Measurements from ENCODE around the gene B3GALT5. TPM values are rescaled to one million over a fixed set of nuclear protein-coding genes. Genes with fewer than 3 reads are reported as not detected.

Gene B3GALT5
- total RNA-seq, 4 donors from 2014 or later = 0.27 to 7.4 (median 4.3) TPM

DNA sequence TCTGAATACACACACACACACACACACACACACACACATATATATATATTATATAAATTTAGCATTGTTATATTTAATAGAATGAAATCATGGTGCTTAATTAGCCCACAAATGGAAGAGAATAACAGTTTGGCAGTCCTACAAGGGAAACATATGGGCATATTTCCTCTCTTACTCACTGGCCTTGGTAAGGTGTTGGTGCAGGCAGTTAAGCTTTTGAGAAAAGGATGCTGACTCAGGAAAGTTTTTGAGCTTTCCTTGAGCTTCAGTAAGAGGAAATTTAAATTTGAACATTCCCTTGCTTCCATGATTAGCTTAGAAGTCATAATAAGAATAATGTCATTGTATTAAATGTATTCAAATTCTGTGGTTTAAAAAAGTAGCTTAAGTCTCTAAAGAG lies 37.0 kb upstream of the B3GALT5 start:
- Histone ChIP-seq H3K9me3 (no peaks in the 10 kb centered on the region), H3K27me3 (no peaks in the 10 kb centered on the region), H3K4me1 (no peaks in the 10 kb centered on the region), H3K36me3 (no peaks in the 10 kb centered on the region), H3K4me3 (replicated peaks in 1 of 3) (no peak overlapping the region), H3K27ac (no peak overlapping the region)
- no peak for DNase-seq
- TF ChIP-seq, protein P1, sequence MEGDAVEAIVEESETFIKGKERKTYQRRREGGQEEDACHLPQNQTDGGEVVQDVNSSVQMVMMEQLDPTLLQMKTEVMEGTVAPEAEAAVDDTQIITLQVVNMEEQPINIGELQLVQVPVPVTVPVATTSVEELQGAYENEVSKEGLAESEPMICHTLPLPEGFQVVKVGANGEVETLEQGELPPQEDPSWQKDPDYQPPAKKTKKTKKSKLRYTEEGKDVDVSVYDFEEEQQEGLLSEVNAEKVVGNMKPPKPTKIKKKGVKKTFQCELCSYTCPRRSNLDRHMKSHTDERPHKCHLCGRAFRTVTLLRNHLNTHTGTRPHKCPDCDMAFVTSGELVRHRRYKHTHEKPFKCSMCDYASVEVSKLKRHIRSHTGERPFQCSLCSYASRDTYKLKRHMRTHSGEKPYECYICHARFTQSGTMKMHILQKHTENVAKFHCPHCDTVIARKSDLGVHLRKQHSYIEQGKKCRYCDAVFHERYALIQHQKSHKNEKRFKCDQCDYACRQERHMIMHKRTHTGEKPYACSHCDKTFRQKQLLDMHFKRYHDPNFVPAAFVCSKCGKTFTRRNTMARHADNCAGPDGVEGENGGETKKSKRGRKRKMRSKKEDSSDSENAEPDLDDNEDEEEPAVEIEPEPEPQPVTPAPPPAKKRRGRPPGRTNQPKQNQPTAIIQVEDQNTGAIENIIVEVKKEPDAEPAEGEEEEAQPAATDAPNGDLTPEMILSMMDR (IDR thresholded peaks at IDR 0.05) = no peak
- no peak for TF ChIP-seq POLR2A (IDR thresholded peaks at IDR 0.05)
- intact Hi-C loops (cut with DNase I) = no loop called here

GRCh38 chr21:39576518-39577128 lies 36.1 kb upstream of the B3GALT5 start:
- DNase-seq = no peak
- WGBS, 2 donors = 74 to 76% methylated on average over 2 to 3 of the region's 3 CpGs
- no peaks in the 10 kb centered on the region for H3K9me3 ChIP-seq
- H3K36me3 ChIP-seq = no peaks in the 10 kb centered on the region
- H3K27me3 ChIP-seq = no peaks in the 10 kb centered on the region
- TF ChIP-seq, protein P1 (IDR thresholded peaks at IDR 0.05) = no peak
- TF ChIP-seq POLR2A (IDR thresholded peaks at IDR 0.05) = no peak
- no peaks in the 10 kb centered on the region for H3K4me1 ChIP-seq
- no peak overlapping the region for H3K4me3 ChIP-seq (replicated peaks in 1 of 3)
- H3K27ac ChIP-seq = no peak overlapping the region
- intact Hi-C loops (cut with DNase I) = no loop called here

GRCh38 chr21:39579734-39580332 lies 32.9 kb upstream of the B3GALT5 start:
- TF ChIP-seq POLR2A (IDR thresholded peaks at IDR 0.05) = no peak
- no peaks in the 10 kb centered on the region for H3K36me3 ChIP-seq
- H3K9me3 ChIP-seq = no peaks in the 10 kb centered on the region
- no peaks in the 10 kb centered on the region for H3K4me1 ChIP-seq
- DNase-seq = no peak
- intact Hi-C loops (cut with DNase I) = no loop called here
- no peak overlapping the region for H3K4me3 ChIP-seq (replicated peaks in 1 of 3)
- WGBS, 2 donors = 87 to 89% methylated on average over 16 of the region's 16 CpGs
- H3K27me3 ChIP-seq = no peaks in the 10 kb centered on the region
- no peak overlapping the region for H3K27ac ChIP-seq

- TF ChIP-seq POLR2A (IDR thresholded peaks at IDR 0.05) = no peak
- TF ChIP-seq, protein P1 (IDR thresholded peaks at IDR 0.05) = no peak
- Histone ChIP-seq H3K4me1 (no peaks in the 10 kb centered on the region), H3K4me3 (replicated peaks in 1 of 3) (no peak overlapping the region), H3K27me3 (no peaks in the 10 kb centered on the region), H3K9me3 (no peaks in the 10 kb centered on the region), H3K36me3 (no peaks in the 10 kb centered on the region), H3K27ac (no peak overlapping the region)
- 92 to 97% methylated on average over 1 to 2 of the region's 2 CpGs for WGBS, 2 donors
- intact Hi-C loops (cut with DNase I) = no loop called here
- DNase-seq = no peak
These were observed 32.0 kb upstream of the B3GALT5 start for GRCh38 chr21:39580744-39581143.

GRCh38 chr21:39581414-39581813 lies 31.3 kb upstream of the B3GALT5 start:
- no peak overlapping the region for H3K27ac ChIP-seq
- intact Hi-C loops (cut with DNase I) = no loop called here
- no peak for TF ChIP-seq POLR2A (IDR thresholded peaks at IDR 0.05)
- TF ChIP-seq, protein P1 (IDR thresholded peaks at IDR 0.05) = no peak
- no peaks in the 10 kb centered on the region for H3K36me3 ChIP-seq
- H3K4me1 ChIP-seq = no peaks in the 10 kb centered on the region
- no peak overlapping the region for H3K4me3 ChIP-seq (replicated peaks in 1 of 3)
- DNase-seq = no peak
- 95 to 97% methylated on average over 3 of the region's 3 CpGs for WGBS, 2 donors
- no peaks in the 10 kb centered on the region for H3K27me3 ChIP-seq
- no peaks in the 10 kb centered on the region for H3K9me3 ChIP-seq
